Measurements from ENCODE around the gene PCCA.

PCCA gene

GRCh38 chr13:100529666-100530377 lies 440.9 kb downstream of the PCCA start:
- DNase-seq: no peak

GRCh38 chr13:100530671-100531213 lies 441.8 kb downstream of the PCCA start:
- no peak for DNase-seq

- no peak for DNase-seq
These were observed 443.3 kb downstream of the PCCA start for GRCh38 chr13:100532090-100532766.

GRCh38 chr13:100532836-100533435 lies 444.0 kb downstream of the PCCA start:
- DNase-seq: no peak

- peak; percentile 87 for DNase-seq
These were observed 444.7 kb downstream of the PCCA start for GRCh38 chr13:100533588-100534041.

- DNase-seq: peak; percentile 31
These were observed 445.4 kb downstream of the PCCA start for GRCh38 chr13:100534147-100534843.

- DNase-seq: no peak
These were observed 446.0 kb downstream of the PCCA start for GRCh38 chr13:100534911-100535310.

- no peak for DNase-seq
These were observed 446.7 kb downstream of the PCCA start for GRCh38 chr13:100535426-100536135.

GRCh38 chr13:100536643-100537180 lies 447.8 kb downstream of the PCCA start:
- DNase-seq: no peak

- no peak for DNase-seq
These were observed 448.6 kb downstream of the PCCA start for GRCh38 chr13:100537486-100537885.

- no peak for DNase-seq
These were observed 449.1 kb downstream of the PCCA start for GRCh38 chr13:100537951-100538462.

- no peak for DNase-seq
These were observed 451.7 kb downstream of the PCCA start for GRCh38 chr13:100540621-100541020.

- DNase-seq: no peak
These were observed 453.3 kb downstream of the PCCA start for GRCh38 chr13:100541897-100542825.

- DNase-seq: peak; percentile 23
These were observed 453.9 kb downstream of the PCCA start for GRCh38 chr13:100542826-100543156.

GRCh38 chr13:100543872-100544602 lies 455.1 kb downstream of the PCCA start:
- DNase-seq: no peak

- no peak for DNase-seq
These were observed 456.2 kb downstream of the PCCA start for GRCh38 chr13:100544866-100545683.

- DNase-seq: no peak
These were observed 456.8 kb downstream of the PCCA start for GRCh38 chr13:100545684-100546061.

- no peak for DNase-seq
These were observed 458.0 kb downstream of the PCCA start for GRCh38 chr13:100546713-100547405.

GRCh38 chr13:100547791-100548201 lies 458.9 kb downstream of the PCCA start:
- no peak for DNase-seq

Measured in NCI-H146 (cell line).